NOMO-1 treated with dmso at 0.1 percent for 144 hours (cell line): Measurements from ENCODE around the gene TRIM40.

ENCODE experiments used
- DNase-seq: peaks from one replicate; lab custom pipeline; 2025; ENCODE audit not compliant: unreplicated experiment; lab: John Stamatoyannopoulos, UW

Gene TRIM40

DNA sequence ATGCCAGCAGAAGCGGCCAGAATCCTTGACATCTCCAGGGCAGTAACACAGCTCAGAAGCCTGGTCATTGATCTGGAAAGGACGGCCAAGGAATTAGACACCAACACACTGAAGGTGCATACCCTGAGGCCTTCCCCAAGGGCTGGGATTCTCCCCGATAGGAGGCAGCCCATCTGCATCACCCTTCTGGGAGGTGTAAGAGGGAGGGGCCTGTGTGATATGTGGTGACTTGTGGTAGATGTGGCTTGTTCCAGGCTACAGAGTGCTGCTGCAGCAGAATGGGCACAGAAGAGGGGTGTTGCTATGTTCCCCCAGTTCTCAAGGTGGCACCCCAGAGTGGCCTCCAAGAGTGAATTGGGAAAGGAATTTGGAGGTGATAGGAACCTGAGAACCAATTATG is 11.2 kb downstream of the TRIM40 start:
- DNase-seq = no peak

- DNase-seq = no peak
Observed at GRCh38 chr6:30149234-30149633, 13.3 kb downstream of the TRIM40 start.

DNA sequence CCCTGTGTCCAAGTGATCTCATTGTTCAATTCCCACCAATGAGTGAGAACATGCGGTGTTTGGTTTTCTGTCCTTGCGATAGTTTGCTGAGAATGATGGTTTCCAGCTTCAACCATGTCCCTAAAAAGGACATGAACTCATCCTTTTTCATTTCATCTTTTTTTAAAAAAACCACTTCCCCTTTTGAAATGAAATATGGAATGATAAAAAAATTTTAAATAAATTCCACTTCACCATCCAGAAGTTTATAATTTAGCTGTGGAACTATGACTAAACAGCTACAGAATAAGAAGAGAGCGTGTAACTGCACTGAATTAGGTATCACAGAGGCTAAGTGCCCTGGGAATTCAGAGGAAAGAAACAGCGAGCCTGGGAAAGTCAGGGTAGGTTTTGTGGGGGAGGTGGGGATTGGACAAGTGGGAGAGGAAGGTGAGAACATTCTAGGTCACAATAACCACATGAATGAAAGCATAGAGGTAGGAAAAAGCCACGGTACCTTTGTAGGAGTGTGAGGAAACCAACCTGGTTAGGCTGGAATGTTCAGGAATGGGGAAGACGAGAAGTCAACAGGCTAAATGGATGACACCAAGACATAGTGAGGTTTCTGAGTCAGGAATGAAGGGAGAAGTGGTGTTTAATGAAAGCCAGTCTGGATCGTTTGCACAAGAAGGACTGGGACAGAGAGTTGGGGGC is 14.1 kb downstream of the TRIM40 start:
- DNase-seq = no peak

GRCh38 chr6:30150671-30151395 is 14.9 kb downstream of the TRIM40 start:
- no peak for DNase-seq

DNA sequence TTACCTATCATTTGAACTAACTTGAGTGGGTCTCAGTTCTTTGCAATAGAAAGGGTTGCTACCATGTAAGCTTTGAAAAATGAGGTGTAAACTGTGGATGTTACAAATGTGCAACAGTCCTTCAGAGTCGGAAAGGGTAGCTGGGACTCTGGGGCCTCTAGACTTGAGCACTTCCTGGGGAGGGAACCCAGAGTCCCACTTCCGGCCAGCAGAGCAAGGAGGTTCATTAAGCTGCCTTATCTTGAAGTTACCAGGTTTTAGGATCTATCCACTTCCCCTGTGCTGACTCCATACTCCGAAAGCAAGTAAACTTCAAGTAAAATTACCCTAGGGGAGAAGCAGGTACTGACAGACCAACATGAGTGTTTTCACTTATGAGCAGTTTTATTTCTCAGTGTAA is 15.6 kb downstream of the TRIM40 start:
- no peak for DNase-seq

DNA sequence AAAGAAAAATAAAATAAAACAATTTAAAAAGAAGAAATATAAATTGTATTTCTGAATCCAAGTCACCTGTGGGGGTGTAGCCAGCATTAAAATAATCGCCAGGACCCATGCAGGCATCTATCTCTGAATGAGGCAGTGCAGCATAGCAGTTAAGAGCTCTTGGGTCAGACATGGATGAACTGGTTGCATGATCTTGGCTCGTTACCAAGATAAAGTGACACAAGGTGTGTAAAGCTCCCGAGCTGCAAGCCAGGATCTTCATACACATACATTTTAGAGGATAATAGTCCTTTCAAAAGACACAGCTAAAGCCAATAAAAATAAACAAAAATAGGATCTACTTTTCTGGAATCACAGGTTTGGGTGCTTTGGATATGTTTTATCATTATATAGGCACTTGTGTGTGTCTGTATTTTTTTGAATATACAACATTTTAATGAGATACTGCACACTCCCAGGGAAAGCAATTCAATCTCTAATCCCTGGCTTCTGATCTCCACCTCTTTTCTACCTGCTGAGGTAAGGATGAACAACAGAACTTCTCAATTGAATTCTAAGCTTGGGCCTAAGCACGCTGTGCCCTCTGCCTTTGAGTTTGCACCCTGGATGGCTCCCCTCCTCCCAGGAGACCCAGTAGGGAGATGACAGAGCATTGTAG is 16.2 kb downstream of the TRIM40 start:
- DNase-seq = no peak

DNA sequence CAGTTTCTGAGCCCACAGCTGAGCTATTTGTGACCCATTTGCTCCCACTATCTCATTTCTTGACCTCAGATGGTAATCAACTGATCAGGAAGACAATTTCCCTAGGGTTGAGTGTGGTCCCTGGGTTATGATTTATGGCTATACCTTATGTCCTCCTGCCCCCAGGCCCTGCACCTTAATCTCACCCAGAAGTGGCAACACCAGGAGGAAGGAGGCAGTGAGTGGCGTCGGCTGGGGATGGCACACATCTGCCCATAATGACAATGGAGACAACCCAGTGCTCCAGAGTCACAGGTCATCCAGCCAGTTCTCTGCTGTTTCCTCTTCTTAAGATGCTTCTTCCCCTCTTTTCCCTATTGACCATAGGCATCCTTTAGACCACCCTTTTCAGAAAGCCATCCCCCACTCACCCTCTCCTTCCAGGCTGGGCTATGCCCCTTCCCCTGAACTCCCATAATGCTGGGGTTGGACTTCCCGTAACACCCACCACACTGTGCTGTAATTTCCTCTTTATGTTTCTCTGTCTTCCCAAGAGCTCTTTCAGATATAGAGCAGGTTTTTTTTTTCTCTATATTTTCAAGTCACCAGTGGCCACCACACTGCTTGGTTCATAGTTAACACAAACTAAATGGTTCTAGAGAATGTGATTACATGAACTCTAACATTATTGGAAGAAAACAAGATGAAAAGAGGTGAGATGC is 17.1 kb downstream of the TRIM40 start:
- no peak for DNase-seq

GRCh38 chr6:30154061-30154460 is 18.1 kb downstream of the TRIM40 start:
- DNase-seq = no peak

DNA sequence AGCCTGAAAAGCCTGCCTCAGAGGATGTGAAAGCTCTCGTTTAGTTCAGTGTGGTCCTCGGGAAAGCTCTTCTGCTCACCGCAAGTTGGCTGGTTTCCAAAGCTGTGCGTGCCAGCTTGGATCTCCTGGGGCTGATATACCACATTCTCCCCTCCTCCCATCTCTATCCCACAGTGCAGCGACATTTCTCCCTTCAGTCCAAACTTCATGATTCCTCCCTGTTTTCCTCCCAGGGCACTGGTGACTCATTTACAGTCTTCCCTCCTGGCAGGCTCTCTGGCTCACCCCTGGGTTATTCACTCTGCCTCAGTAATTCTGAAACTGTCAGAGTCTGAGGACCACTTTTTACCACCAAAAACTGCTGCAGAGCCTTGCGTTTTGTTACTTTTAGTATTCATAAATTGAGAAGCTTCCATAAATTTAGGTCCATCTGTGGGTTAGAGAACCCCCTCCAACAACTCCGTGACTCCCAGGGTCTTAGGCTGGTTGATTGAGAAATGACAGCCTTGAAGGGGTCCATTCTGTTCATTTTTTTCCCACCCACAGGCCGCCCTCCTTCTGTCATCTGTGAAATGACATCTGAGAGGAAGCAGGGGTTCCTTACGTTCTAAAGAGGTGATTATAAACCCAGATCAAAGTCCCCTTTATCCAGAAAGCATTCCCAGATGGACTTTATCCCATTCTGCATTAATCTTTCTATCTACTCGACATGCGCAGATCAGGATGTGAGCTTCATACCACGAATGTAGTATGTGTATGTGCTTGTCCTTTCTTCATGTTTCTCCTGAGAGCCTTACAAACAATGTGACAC is 19.0 kb downstream of the TRIM40 start:
- no peak for DNase-seq

GRCh38 chr6:30155520-30156261 is 19.8 kb downstream of the TRIM40 start:
- no peak for DNase-seq

DNA sequence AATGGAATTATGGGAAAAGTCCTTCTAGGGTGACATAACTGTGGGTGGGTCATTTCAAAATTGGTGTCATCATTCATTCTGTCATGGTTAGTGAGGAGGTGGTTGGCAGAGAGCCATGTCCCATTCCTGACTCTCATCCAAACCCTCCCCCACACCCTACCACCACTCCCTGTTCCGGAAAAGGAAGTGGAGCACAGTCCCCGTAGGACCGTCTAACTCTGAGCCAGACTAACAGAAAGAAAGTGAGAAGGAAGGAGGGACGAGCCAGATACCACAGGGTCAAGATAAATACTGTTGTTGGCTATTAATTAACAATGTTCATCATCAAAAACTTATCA is 20.3 kb downstream of the TRIM40 start:
- no peak for DNase-seq

- no peak for DNase-seq
Observed at GRCh38 chr6:30156774-30157173, 20.8 kb downstream of the TRIM40 start.

GRCh38 chr6:30157581-30157980 is 21.6 kb downstream of the TRIM40 start:
- no peak for DNase-seq

DNA sequence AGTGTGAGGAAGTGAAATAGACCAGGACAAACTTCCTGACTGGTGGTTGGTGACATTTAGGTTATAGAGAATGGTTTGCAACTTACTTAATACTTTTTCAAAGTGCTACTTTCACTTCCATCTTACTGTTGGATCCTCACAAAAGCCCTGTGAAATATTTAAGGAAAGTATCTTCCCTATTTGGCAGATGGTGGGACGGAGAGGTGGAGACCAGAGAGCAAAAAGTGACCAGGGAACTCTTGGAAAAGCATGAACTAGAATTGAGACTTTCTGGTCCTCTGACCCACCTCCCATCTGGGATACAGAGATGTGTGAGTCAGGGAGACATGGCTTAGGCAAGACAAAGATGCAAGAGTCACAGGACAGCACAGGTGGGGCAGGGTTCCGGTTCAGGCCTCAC is 22.1 kb downstream of the TRIM40 start:
- DNase-seq = no peak

DNA sequence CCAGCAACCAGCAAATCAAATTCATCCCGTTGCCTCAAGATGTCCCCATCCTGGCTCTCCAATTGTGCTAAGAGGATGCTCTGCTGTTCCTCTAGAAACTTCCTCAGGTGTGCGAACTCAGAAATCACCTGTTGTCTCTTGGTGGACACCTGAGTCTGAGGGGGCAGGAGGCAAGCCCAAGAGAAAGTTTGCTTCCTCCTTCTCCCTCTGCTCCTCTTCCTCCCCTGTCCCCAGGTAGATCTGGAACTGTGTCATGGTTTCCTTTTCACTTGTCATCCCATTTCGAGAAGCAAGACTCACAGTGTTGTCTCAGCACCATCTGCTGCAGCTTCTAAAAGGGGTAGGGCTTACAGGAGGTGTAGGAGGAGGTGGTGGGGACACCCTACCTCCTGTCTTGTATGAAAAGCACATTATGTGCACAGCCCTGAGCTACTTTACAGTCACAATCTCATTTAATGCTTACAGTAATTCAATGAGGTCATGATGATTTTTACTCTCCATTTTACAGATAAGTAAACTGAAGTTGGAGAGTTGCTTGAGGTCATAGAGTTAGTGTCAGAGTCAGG is 22.6 kb downstream of the TRIM40 start:
- no peak for DNase-seq

- no peak for DNase-seq
Observed at GRCh38 chr6:30160008-30160784, 24.3 kb downstream of the TRIM40 start.

DNA sequence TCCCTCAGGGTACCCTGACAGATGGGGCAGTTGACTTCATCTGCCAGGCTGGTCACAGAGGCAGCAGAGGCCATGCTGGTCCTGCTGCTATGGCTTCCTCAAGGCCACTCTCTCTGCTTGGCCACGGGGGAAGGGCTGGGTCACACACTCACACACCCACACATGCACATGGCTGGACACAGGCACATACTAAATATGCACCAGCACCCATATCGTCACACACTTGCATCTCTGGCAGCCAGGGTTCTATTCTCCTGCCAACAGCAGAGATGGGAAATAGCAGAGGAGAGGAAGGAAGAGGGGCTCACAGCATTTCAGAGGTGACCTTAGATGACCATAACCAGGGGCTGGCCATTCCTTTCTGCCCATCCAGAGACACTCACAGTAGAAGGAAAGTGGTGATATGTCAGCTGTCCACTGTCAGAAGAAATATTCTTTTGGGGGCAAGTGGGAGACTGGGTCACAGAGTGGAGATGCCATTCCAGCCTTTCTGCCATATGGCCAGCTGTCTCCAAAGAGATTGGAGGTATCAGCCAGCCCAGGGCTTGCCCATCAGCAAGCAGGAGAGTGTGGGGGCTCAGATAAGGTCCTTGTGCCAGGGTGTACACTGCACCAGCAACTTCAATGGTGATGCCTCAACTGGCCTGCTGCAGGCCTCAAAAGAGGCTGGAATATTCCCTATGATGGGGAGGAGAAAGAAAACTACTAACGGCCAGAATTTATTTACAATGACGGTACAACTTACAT is 25.0 kb downstream of the TRIM40 start, which contains the start of gene TRIM10:
Gene TRIM10, minus strand, starts transcription at position 427 of the 747 bp plus-strand sequence. Its CDS starts 353 bp downstream, at position 74.
- no peak for DNase-seq
